NCI-H1092 treated with DMSO at 0.1 percent for 48 hours (cell line): ENCODE data around the gene HAS3.
"Not testable (repeated sequence)": the region's sequence is repeated elsewhere in the genome, so short reads cannot be mapped to it uniquely, and the experiment has no call there.

Experiments
- DNase-seq: peaks from one replicate; lab custom pipeline; 2025; lab: John Stamatoyannopoulos, UW

HAS3 gene

GRCh38 chr16:69118468-69118867 is 13.0 kb downstream of the HAS3 start:
- DNase-seq, result no peak

- DNase-seq, result no peak
These were observed 13.5 kb downstream of the HAS3 start for GRCh38 chr16:69118994-69119393.

GRCh38 chr16:69119536-69119935 is 14.1 kb downstream of the HAS3 start:
- no peak for DNase-seq

- DNase-seq, result no peak
These were observed 14.7 kb downstream of the HAS3 start for GRCh38 chr16:69120096-69120664.

GRCh38 chr16:69123910-69124309 is 18.5 kb downstream of the HAS3 start:
- peak; percentile 60 for DNase-seq

GRCh38 chr16:69124406-69124805 is 19.0 kb downstream of the HAS3 start:
- not testable (repeated sequence) for DNase-seq

GRCh38 chr16:69124961-69125360 is 19.5 kb downstream of the HAS3 start:
- not testable (repeated sequence) for DNase-seq

GRCh38 chr16:69126221-69126620 is 20.8 kb downstream of the HAS3 start:
- no peak for DNase-seq

GRCh38 chr16:69126801-69127200 is 21.3 kb downstream of the HAS3 start:
- DNase-seq, result not testable (repeated sequence)

- no peak for DNase-seq
These were observed 22.6 kb downstream of the HAS3 start for GRCh38 chr16:69127966-69128510.

GRCh38 chr16:69130461-69130860 is 25.0 kb downstream of the HAS3 start:
- no peak for DNase-seq

GRCh38 chr16:69131167-69131838 is 25.9 kb downstream of the HAS3 start:
- peak; percentile 25 for DNase-seq

GRCh38 chr16:69131839-69132423 is 26.5 kb downstream of the HAS3 start:
- peak; percentile 80 for DNase-seq

GRCh38 chr16:69132424-69133252 is 27.2 kb downstream of the HAS3 start, which contains the start of the genes CHTF8 and UTP4:
CHTF8 (minus strand) TSS chr16:69132588; CDS start chr16:69121458, 11,130 bp downstream.
UTP4 (plus strand) TSS chr16:69132649; CDS start chr16:69133460, 811 bp downstream.
- peak; percentile 77 for DNase-seq

GRCh38 chr16:69133373-69133954 is 28.0 kb downstream of the HAS3 start:
- DNase-seq, result no peak

- no peak for DNase-seq
These were observed 33.2 kb downstream of the HAS3 start for GRCh38 chr16:69138608-69139007.

GRCh38 chr16:69139464-69139863 is 34.0 kb downstream of the HAS3 start:
- DNase-seq, result not testable (repeated sequence)

GRCh38 chr16:69141014-69141413 is 35.6 kb downstream of the HAS3 start:
- DNase-seq, result no peak

GRCh38 chr16:69141936-69142335 is 36.5 kb downstream of the HAS3 start:
- no peak for DNase-seq

GRCh38 chr16:69143116-69143515 is 37.7 kb downstream of the HAS3 start:
- no peak for DNase-seq

GRCh38 chr16:69145658-69146057 is 40.2 kb downstream of the HAS3 start:
- DNase-seq, result no peak

GRCh38 chr16:69149621-69150020 is 44.2 kb downstream of the HAS3 start:
- DNase-seq, result not testable (repeated sequence)
